ENCODE results near the gene HLA-E. TPM values are rescaled to one million over a fixed set of nuclear protein-coding genes. Genes with fewer than 3 reads are reported as not detected.
"Not testable (repeated sequence)": the region's sequence is repeated elsewhere in the genome, so short reads cannot be mapped to it uniquely, and the experiment has no call there.

The HLA-E gene
- total RNA-seq, 6 donors from 2014 or later, result 553 to 1,296 (median 975) TPM

DNA sequence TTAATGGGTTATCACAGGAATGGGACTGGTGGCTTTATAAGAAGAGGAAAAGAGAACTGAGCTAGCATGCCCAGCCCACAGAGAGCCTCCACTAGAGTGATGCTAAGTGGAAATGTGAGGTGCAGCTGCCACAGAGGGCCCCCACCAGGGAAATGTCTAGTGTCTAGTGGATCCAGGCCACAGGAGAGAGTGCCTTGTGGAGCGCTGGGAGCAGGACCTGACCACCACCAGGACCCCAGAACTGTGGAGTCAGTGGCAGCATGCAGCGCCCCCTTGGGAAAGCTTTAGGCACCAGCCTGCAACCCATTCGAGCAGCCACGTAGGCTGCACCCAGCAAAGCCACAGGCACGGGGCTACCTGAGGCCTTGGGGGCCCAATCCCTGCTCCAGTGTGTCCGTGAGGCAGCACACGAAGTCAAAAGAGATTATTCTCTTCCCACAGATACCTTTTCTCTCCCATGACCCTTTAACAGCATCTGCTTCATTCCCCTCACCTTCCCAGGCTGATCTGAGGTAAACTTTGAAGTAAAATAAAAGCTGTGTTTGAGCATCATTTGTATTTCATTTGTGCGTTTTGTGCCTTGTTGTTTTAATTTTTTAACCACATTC, 4.4 kb downstream of the HLA-E start:
- Histone ChIP-seq H3K4me1 (peaks cover 51 to 64% (median 55%) of the 10 kb centered on the region in 4 donors), H3K4me3 (peak overlapping the region in 3 of 4 donors; percentile 73 to 90 (median 76)), H3K27me3 (no peaks in the 10 kb centered on the region), H3K9me3 (no peaks in the 10 kb centered on the region), H3K36me3 (peaks cover 28 to 44% (median 38%) of the 10 kb centered on the region in 4 donors), H3K27ac (peak overlapping the region; percentile 76 to 100 (median 98))
- TF ChIP-seq POLR2AphosphoS5 (IDR thresholded peaks at IDR 0.05), result no peak
- TF ChIP-seq, protein P1, sequence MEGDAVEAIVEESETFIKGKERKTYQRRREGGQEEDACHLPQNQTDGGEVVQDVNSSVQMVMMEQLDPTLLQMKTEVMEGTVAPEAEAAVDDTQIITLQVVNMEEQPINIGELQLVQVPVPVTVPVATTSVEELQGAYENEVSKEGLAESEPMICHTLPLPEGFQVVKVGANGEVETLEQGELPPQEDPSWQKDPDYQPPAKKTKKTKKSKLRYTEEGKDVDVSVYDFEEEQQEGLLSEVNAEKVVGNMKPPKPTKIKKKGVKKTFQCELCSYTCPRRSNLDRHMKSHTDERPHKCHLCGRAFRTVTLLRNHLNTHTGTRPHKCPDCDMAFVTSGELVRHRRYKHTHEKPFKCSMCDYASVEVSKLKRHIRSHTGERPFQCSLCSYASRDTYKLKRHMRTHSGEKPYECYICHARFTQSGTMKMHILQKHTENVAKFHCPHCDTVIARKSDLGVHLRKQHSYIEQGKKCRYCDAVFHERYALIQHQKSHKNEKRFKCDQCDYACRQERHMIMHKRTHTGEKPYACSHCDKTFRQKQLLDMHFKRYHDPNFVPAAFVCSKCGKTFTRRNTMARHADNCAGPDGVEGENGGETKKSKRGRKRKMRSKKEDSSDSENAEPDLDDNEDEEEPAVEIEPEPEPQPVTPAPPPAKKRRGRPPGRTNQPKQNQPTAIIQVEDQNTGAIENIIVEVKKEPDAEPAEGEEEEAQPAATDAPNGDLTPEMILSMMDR (IDR thresholded peaks at IDR 0.05), result peak in 2 of 6 experiments; percentile 7 to 29
- TF ChIP-seq POLR2A (IDR thresholded peaks at IDR 0.05), result peak in 1 of 4 donors; percentile 27
- 59 to 73% methylated on average over 4 to 8 of the region's 8 CpGs for WGBS, 2 donors
- ATAC-seq (ENCODE audit: low FRiP score in 2 of 2) (no peak), DNase-seq (peak in 1 of 2 donors; percentile 53)

DNA sequence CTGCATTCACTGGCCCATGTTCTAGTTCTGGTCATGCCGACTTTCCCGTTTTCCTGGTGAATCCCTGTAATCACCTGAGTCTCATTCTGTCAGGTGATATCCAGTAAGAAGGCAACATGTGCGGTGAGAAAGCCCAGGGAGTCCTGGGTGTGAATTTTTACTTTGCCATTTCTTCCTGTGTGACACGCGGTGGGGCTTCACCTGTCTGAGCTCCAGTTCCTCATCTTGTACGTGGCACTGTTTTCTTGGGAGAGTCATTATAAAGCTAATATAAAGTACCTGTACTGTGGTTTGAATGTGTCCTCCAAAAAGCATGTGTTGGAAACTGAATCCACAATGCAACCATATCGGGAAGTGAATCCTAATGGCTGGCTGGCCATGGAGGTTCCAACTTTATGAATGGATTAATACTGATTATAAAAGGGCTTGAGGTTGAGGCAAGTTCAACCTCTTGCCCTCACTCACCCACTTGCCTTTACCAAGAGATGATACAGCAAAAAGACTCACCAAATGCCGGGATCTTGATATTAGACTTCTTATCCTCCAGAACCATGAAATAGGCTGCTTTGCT, 5.1 kb downstream of the HLA-E start:
- Histone ChIP-seq H3K27ac (peak overlapping the region; percentile 76 to 100 (median 98)), H3K27me3 (no peaks in the 10 kb centered on the region), H3K4me1 (peaks cover 51 to 64% (median 54%) of the 10 kb centered on the region in 4 donors), H3K9me3 (no peaks in the 10 kb centered on the region), H3K4me3 (peak overlapping the region in 2 of 4 donors; percentile 76 to 90), H3K36me3 (peaks cover 28 to 44% (median 38%) of the 10 kb centered on the region in 4 donors)
- DNase-seq, result no peak
- ATAC-seq (ENCODE audit: low FRiP score in 2 of 2), result no peak
- WGBS, 2 donors, result 68 to 72% methylated on average over 8 of the region's 8 CpGs
- TF ChIP-seq, protein P1 (IDR thresholded peaks at IDR 0.05), result no peak
- TF ChIP-seq POLR2A (IDR thresholded peaks at IDR 0.05) (peak in 1 of 4 donors; percentile 16), POLR2AphosphoS5 (IDR thresholded peaks at IDR 0.05) (no peak), EP300 (IDR thresholded peaks at IDR 0.05) (no peak)

DNA sequence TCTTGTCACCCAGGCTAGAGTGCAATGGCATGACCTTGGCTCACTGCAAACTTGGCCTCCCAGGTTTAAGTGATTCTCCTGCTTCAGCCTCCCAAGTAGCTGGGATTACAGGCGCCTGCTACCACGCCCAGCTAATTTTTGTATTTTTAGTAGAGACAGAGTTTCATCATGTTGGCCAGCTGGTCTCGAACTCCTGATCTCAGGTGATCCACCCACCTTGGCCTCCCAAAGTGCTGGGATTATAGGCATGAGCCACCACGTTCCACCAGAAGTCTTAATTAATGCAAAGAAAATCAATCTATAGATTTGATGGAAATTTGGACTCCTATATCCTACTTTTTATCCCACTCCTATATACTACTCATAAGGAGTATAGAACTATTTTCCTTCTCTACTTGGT, 5.8 kb downstream of the HLA-E start:
- WGBS, 2 donors, result 61 to 75% methylated on average over 4 of the region's 4 CpGs
- H3K4me1 ChIP-seq, result peaks cover 51 to 64% (median 54%) of the 10 kb centered on the region in 4 donors

DNA sequence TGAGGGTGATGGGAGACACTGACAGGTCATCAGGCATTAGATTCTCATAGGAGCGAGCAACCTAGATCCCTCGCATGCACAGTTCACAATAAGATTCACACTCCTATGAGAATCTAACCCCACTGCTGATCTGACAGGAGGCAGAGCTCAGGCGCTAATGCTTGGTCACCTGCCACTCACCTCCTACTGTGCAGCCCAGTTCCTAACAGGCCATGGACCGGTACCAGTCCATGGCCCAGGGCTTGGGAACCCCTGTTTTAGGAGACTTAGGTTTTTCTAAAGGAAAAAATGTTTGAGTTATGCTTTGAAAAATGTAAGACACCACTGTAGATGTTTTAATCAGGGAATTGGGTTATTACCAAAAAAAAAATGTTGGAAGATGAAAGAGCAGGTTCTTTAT, 6.7 kb downstream of the HLA-E start:
- TF ChIP-seq POLR2AphosphoS5 (IDR thresholded peaks at IDR 0.05), result no peak
- Histone ChIP-seq H3K4me3 (no peak overlapping the region), H3K27ac (peak overlapping the region; percentile 47 to 99 (median 87)), H3K4me1 (peaks cover 45 to 55% (median 51%) of the 10 kb centered on the region in 4 donors), H3K36me3 (peaks cover 25 to 36% (median 29%) of the 10 kb centered on the region in 4 donors), H3K9me3 (no peaks in the 10 kb centered on the region), H3K27me3 (no peaks in the 10 kb centered on the region)
- WGBS, 2 donors, result 77 to 94% methylated on average over 4 of the region's 4 CpGs
- no peak for DNase-seq
- ATAC-seq (ENCODE audit: low FRiP score in 2 of 2), result no peak

More for the DNA sequence above, 5.8 kb downstream of the HLA-E start:
- not testable (repeated sequence) for DNase-seq; H3K27me3 ChIP-seq; H3K9me3 ChIP-seq; ATAC-seq (ENCODE audit: low FRiP score in 2 of 2)
- Histone ChIP-seq H3K36me3 (peaks cover 28 to 44% (median 38%) of the 10 kb centered on the region in 4 donors), H3K27ac (peak overlapping the region; percentile 47 to 99 (median 87)), H3K4me3 (peak overlapping the region in 1 of 4 donors; percentile 76)

DNA sequence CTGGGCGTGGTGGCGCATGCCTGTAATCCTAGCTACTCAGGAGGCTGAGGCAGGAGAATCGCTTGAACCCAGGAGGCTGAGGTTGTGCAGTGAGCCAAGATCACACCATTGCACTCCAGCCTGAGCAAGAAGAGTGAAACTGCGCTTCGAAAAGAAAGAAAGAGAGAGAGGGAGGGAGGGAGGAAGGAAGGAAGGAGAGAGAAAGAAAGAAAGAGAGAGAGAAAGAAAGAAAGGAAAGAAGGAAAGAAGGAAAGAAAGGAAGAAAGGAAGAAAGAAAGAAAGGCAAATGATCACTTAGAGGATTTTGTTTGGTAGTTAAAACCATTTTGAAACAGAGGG, 7.9 kb downstream of the HLA-E start:
- peak overlapping the region; percentile 47 to 99 (median 87) for H3K27ac ChIP-seq

DNA sequence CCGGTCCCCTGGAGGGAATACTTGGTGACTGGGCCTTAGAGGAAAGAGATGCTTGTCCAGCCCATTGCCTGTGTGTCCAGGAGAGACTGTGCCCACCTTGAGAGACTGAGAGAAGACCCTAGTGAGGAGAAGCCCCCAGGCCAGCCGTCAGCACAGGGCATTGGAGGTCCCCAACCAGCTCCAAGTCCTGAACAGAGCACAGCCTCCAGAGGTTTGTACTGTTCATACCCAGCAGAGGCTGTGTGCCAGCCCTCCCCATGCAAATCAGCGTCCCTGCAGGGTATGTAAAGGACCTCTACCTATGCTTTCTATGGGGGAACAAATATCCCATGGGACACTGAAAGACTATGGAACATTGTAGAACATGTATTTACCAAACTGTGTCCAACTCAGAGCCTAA, 8.4 kb downstream of the HLA-E start:
- Histone ChIP-seq H3K27ac (peak overlapping the region in 3 of 4 donors; percentile 76 to 99 (median 98)), H3K9me3 (no peaks in the 10 kb centered on the region), H3K4me3 (no peak overlapping the region), H3K36me3 (peaks cover 9 to 18% (median 12%) of the 10 kb centered on the region in 4 donors), H3K4me1 (peaks cover 28 to 39% (median 36%) of the 10 kb centered on the region in 4 donors), H3K27me3 (no peaks in the 10 kb centered on the region)
- DNase-seq, result no peak
- TF ChIP-seq, protein P1 (IDR thresholded peaks at IDR 0.05), result no peak
- TF ChIP-seq EP300 (IDR thresholded peaks at IDR 0.05), result no peak
- no peak for TF ChIP-seq POLR2AphosphoS5 (IDR thresholded peaks at IDR 0.05)
- no peak for TF ChIP-seq POLR2A (IDR thresholded peaks at IDR 0.05)
- 82 to 94% methylated on average over 2 to 3 of the region's 3 CpGs for WGBS, 2 donors
- ATAC-seq (ENCODE audit: low FRiP score in 2 of 2), result no peak

More for the DNA sequence above, 7.9 kb downstream of the HLA-E start:
- peaks cover 33 to 44% (median 40%) of the 10 kb centered on the region in 4 donors for H3K4me1 ChIP-seq
- not testable (repeated sequence) for DNase-seq; ATAC-seq (ENCODE audit: low FRiP score in 2 of 2); H3K27me3 ChIP-seq; H3K9me3 ChIP-seq; H3K4me3 ChIP-seq
- H3K36me3 ChIP-seq, result peaks cover 14 to 23% (median 16%) of the 10 kb centered on the region in 4 donors
- WGBS, 2 donors, result 93 to 95% methylated on average over 5 of the region's 5 CpGs

DNA sequence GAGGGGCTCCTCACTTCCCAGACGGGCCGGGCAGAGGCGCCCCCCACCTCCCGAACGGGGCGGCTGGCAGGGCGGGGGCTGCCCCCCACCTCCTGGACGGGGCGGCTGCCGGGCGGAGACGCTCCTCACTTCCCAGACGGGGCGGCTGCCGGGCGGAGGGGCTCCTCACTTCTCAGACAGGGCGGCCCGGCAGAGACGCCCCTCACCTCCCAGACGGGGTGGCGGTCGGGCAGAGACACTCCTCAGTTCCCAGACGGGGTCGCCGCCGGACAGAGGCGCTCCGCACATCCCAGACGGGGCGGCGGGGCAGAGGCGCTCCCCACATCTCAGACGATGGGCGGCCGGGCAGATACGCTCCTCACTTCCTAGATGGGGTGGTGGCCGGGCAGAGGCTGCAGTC, 9.4 kb downstream of the HLA-E start:
- H3K36me3 ChIP-seq; H3K27ac ChIP-seq; H3K4me3 ChIP-seq; H3K27me3 ChIP-seq; ATAC-seq (ENCODE audit: low FRiP score in 2 of 2); H3K9me3 ChIP-seq: not testable (repeated sequence)
- WGBS, 2 donors, result 98% methylated on average over 17 of the region's 37 CpGs; no CpG with 5 or more reads in 1 of the 2 donors
- H3K4me1 ChIP-seq, result peaks cover 20 to 33% (median 31%) of the 10 kb centered on the region in 4 donors
- peak in 1 of 2 donors; percentile 68 for DNase-seq

Data from upper lobe of left lung (tissue), 6 donors.